H9 (cell line): Measurements from ENCODE around the gene CABCOCO1. TPM values are rescaled to one million over a fixed set of nuclear protein-coding genes. Genes with fewer than 3 reads are reported as not detected.

Experiments
- DNase-seq: peaks from one replicate; pipeline ENCODE4 v3.0.0-alpha.2; 2017
- H2AFZ ChIP-seq: one replicate; pipeline ENCODE4 v1.6.1; 2013; ENCODE audit warnings: mild to moderate bottlenecking, low read length, control low read depth, moderate library complexity
- H2AK5ac ChIP-seq: 2 replicates; pipeline ENCODE4 v1.6.1; 2013; ENCODE audit warnings: low read length, control low read depth, mixed read lengths; ENCODE audit not compliant: insufficient read length
- H2BK120ac ChIP-seq: one replicate; pipeline ENCODE4 v1.6.1; 2013; ENCODE audit warnings: low read depth, mild to moderate bottlenecking, low read length, control low read depth, inconsistent platforms; ENCODE audit not compliant: poor library complexity, severe bottlenecking
- H2BK12ac ChIP-seq: 2 replicates; pipeline ENCODE4 v1.6.1; 2013; ENCODE audit warnings: low read length, control low read depth, mixed read lengths, low read depth; ENCODE audit not compliant: insufficient read length
- H2BK15ac ChIP-seq: 2 replicates; pipeline ENCODE4 v1.6.1; 2013; ENCODE audit warnings: low read depth, low read length, control low read depth
- H2BK20ac ChIP-seq: one replicate; pipeline ENCODE4 v1.6.1; 2013; ENCODE audit warnings: low read depth, mild to moderate bottlenecking, low read length, control low read depth, inconsistent platforms; ENCODE audit not compliant: poor library complexity, severe bottlenecking
- H2BK5ac ChIP-seq: 2 replicates; pipeline ENCODE4 v1.6.1; 2013; ENCODE audit warnings: low read length, control low read depth, mixed read lengths; ENCODE audit not compliant: insufficient read length
- H3K14ac ChIP-seq: 2 replicates; pipeline ENCODE4 v1.6.1; 2013; ENCODE audit warnings: low read length, control low read depth; ENCODE audit not compliant: insufficient read depth
- H3K18ac ChIP-seq: 2 replicates; pipeline ENCODE4 v1.6.1; 2013; ENCODE audit warnings: low read depth, mild to moderate bottlenecking, mixed read lengths, low read length, control low read depth; ENCODE audit not compliant: insufficient read length
- H3K23ac ChIP-seq: 2 replicates; pipeline ENCODE4 v1.6.1; 2013; ENCODE audit warnings: low read length, control low read depth, mixed read lengths, low read depth; ENCODE audit not compliant: insufficient read length
- H3K23me2 ChIP-seq: 2 replicates; pipeline ENCODE4 v1.6.1; 2013; ENCODE audit warnings: low read depth, mild to moderate bottlenecking, mixed read lengths, low read length, control low read depth; ENCODE audit not compliant: insufficient read length, poor library complexity, severe bottlenecking
- H3K27ac ChIP-seq: 2 replicates; pipeline ENCODE4 v1.5.1; 2013; ENCODE audit warnings: low read length, control low read depth, mixed read lengths, low read depth; ENCODE audit not compliant: insufficient read length
- H3K27me3 ChIP-seq: 2 replicates; pipeline ENCODE4 v1.6.1; 2013; ENCODE audit warnings: low read length, control low read depth, inconsistent platforms; ENCODE audit not compliant: insufficient read depth
- H3K4ac ChIP-seq: 2 replicates; pipeline ENCODE4 v1.6.1; 2013; ENCODE audit warnings: low read depth, mild to moderate bottlenecking, control low read depth, inconsistent platforms, low read length, moderate library complexity
- H3K4me1 ChIP-seq: 2 replicates; pipeline ENCODE4 v1.6.1; 2013; ENCODE audit warnings: low read length, control low read depth, inconsistent platforms; ENCODE audit not compliant: insufficient read depth
- H3K4me2 ChIP-seq: 2 replicates; pipeline ENCODE4 v1.6.1; 2013; ENCODE audit warnings: low read length, control low read depth, mixed read lengths; ENCODE audit not compliant: insufficient read length, insufficient read depth
- H3K56ac ChIP-seq: 2 replicates; pipeline ENCODE4 v1.6.1; 2013; ENCODE audit warnings: low read depth, mild to moderate bottlenecking, mixed read lengths, low read length, control low read depth; ENCODE audit not compliant: insufficient read length
- H3K79me1 ChIP-seq: 2 replicates; pipeline ENCODE4 v1.6.1; 2013; ENCODE audit warnings: low read depth, mild to moderate bottlenecking, moderate library complexity, low read length, control low read depth, inconsistent platforms; ENCODE audit not compliant: insufficient read depth, poor library complexity, severe bottlenecking
- H3K79me2 ChIP-seq: 2 replicates; pipeline ENCODE4 v1.6.1; 2013; ENCODE audit warnings: low read length, control low read depth, inconsistent platforms; ENCODE audit not compliant: insufficient read depth
- H3K9ac ChIP-seq: 2 replicates; pipeline ENCODE4 v1.6.1; 2013; ENCODE audit warnings: low read length, control low read depth, mixed read lengths; ENCODE audit not compliant: insufficient read length; ENCODE audit errors: extremely low read depth
- H3K9me3 ChIP-seq: one replicate; pipeline ENCODE4 v1.6.1; 2013; ENCODE audit warnings: low read depth, low read length, inconsistent platforms; ENCODE audit not compliant: control insufficient read depth
- H3T11ph ChIP-seq: one replicate; pipeline ENCODE4 v1.6.1; 2013; ENCODE audit warnings: mild to moderate bottlenecking, low read length, control low read depth, inconsistent platforms
- H4K20me1 ChIP-seq: one replicate; pipeline ENCODE4 v1.6.1; 2013; ENCODE audit not compliant: control insufficient read depth, insufficient read length, insufficient read depth
- H4K5ac ChIP-seq: 2 replicates; pipeline ENCODE4 v1.6.1; 2013; ENCODE audit warnings: low read depth, mild to moderate bottlenecking, mixed read lengths, low read length, control low read depth; ENCODE audit not compliant: insufficient read length
- H4K8ac ChIP-seq: replicated peaks from 2 replicates; pipeline ENCODE4 v1.6.1; 2013; ENCODE audit warnings: low read length, control low read depth, mixed read lengths, low read depth; ENCODE audit not compliant: insufficient read length
- H4K91ac ChIP-seq: 2 replicates; pipeline ENCODE4 v1.6.1; 2013; ENCODE audit warnings: low read depth, mild to moderate bottlenecking, moderate library complexity, mixed read lengths, low read length, control low read depth; ENCODE audit not compliant: insufficient read length
- H3K27ac Mint-ChIP-seq, 3 experiments: 2 replicates in 2 of 3; 3 replicates in 1 of 3; pipeline ENCODE4 v1.8.0; 2020 to 2021; ENCODE audit warnings: mixed read lengths in 3 of 3, mild to moderate bottlenecking in 1 of 3, moderate library complexity in 1 of 3
- H3K27me3 Mint-ChIP-seq: 2 replicates; pipeline ENCODE4 v1.8.0; 2021; ENCODE audit warnings: low read depth, mild to moderate bottlenecking, moderate library complexity, mixed read lengths
- H3K36me3 Mint-ChIP-seq, 3 experiments: 2 replicates in 2 of 3; 3 replicates in 1 of 3; pipeline ENCODE4 v1.8.0; 2020 to 2021; ENCODE audit warnings: low read depth in 3 of 3, mixed read lengths in 3 of 3; ENCODE audit not compliant: insufficient read depth in 1 of 3
- H3K4me1 Mint-ChIP-seq, 2 experiments: 2 replicates each; pipeline ENCODE4 v1.8.0; 2020; ENCODE audit warnings: mixed read lengths in 2 of 2
- H3K4me3 Mint-ChIP-seq, 2 experiments: 2 replicates in 1 of 2; 3 replicates in 1 of 2; pipeline ENCODE4 v1.8.0; 2020 to 2021; ENCODE audit warnings: mild to moderate bottlenecking in 2 of 2, mixed read lengths in 2 of 2, moderate library complexity in 1 of 2
- H3K9me3 Mint-ChIP-seq, 2 experiments: 2 replicates in 1 of 2; 3 replicates in 1 of 2; pipeline ENCODE4 v1.8.0; 2020; ENCODE audit warnings: mild to moderate bottlenecking in 2 of 2, mixed read lengths in 2 of 2, moderate library complexity in 1 of 2
- CTCF ChIP-seq: fragments of 200-600 bp; sonication (generic); conservative IDR thresholded peaks from 3 replicates; pipeline ENCODE4 v1.8.0; 2021; ENCODE audit warnings: antibody characterized with exemption, mild to moderate bottlenecking
- total RNA-seq: library from RNA; stranded (reverse); gene quantifications from 2 replicates; pipeline ENCODE4 v1.2.1, GENCODE V29; 2021

Gene CABCOCO1
- total RNA-seq, 1 experiment from 2014 or later, result not detected

GRCh38 chr10:61781969-61782403 is 119.3 kb downstream of the CABCOCO1 start:
- Histone ChIP-seq H2AK5ac (no peak overlapping the region), H4K5ac (no peak overlapping the region), H3K9ac (no peak overlapping the region), H3K23me2 (no peaks in the 10 kb centered on the region), H3K79me1 (no peaks in the 10 kb centered on the region), H3K27ac (no peak overlapping the region), H3K9me3 (no peaks in the 10 kb centered on the region), H3K4ac (no peak overlapping the region), H2AFZ (no peak overlapping the region), H3K27me3 (no peaks in the 10 kb centered on the region), H2BK20ac (no peak overlapping the region), H4K20me1 (no peaks in the 10 kb centered on the region), H3K18ac (no peak overlapping the region), H2BK5ac (no peak overlapping the region), H2BK12ac (no peak overlapping the region), H3K14ac (no peak overlapping the region), H3K23ac (no peak overlapping the region), H3K4me1 (no peaks in the 10 kb centered on the region), H2BK120ac (no peak overlapping the region), H3K79me2 (no peaks in the 10 kb centered on the region), H4K8ac (no peak overlapping the region), H3T11ph (no peak overlapping the region), H3K56ac (no peak overlapping the region), H4K91ac (no peak overlapping the region), H2BK15ac (no peak overlapping the region), H3K4me2 (no peak overlapping the region)
- Mint-ChIP-seq H3K4me1 (peaks cover 7 to 9% of the 10 kb centered on the region in 2 experiments), H3K36me3 (no peaks in the 10 kb centered on the region), H3K27ac (no peak overlapping the region), H3K27me3 (no peaks in the 10 kb centered on the region), H3K9me3 (no peaks in the 10 kb centered on the region), H3K4me3 (no peak overlapping the region)
- no peak for DNase-seq
- TF ChIP-seq CTCF, result no peak
